ENCODE results near the gene ZDHHC5. TPM values are rescaled to one million over a fixed set of nuclear protein-coding genes. Genes with fewer than 3 reads are reported as not detected.

The ZDHHC5 gene
- polyA plus RNA-seq, 2 of the 4 experiments (the other 2 are of a cell fraction): 44.1 to 63.8 TPM

- Histone ChIP-seq H3K4me1 (peaks cover 14% of the 10 kb centered on the region), H3K4me3 (peak overlapping the region; percentile 88), H3K4me2 (peak overlapping the region; percentile 82), H3K27ac (peak overlapping the region; percentile 90 to 95), H3K9me3 (no peaks in the 10 kb centered on the region)
- POLR2A ChIA-PET: interaction anchor here (1.1 to 2.3 kb wide), 10 partner anchors 9 to 406 kb away, joined by 3 to 23 read pairs (median 8); partner anchors contain the start of genes BTBD18, CTNND1, MED19 and SSRP1
- 7% methylated on average over 10 of the region's 10 CpGs for WGBS (ENCODE audit: missing lambda C conversion rate)
- no peak for DNase-seq (ENCODE audit: low read depth in 1 of 2, low spot score in 1 of 2)
- FAIRE-seq: no peak
- TF ChIP-seq ZNF302 (CRISPR knock-in tag; IDR thresholded peaks at IDR 0.05) (no peak), RCOR1 (IDR thresholded peaks at IDR 0.05; ENCODE audit: low read depth, low read length) (no peak)
- CTCF ChIA-PET: interaction anchor here (0.6 to 2.9 kb wide), 4 partner anchors 9 to 59 kb away, joined by 3 to 24 read pairs (median 12); partner anchors contain the start of gene BTBD18
- ATAC-seq: no peak
Observed at GRCh38 chr11:57742087-57742452, 74.2 kb downstream of the ZDHHC5 start.

GRCh38 chr11:57744357-57744756 is 76.4 kb downstream of the ZDHHC5 start:
- no peak for ATAC-seq
- no peak for DNase-seq (ENCODE audit: low read depth in 1 of 2, low spot score in 1 of 2)
- ChIA-PET POLR2A (interaction anchor here (1.5 kb wide), 1 partner anchor 57 kb away, joined by 3 read pairs; no protein-coding TSS in a partner anchor), CTCF (interaction anchor here (0.7 to 10.0 kb wide), 6 partner anchors 11 to 781 kb away, joined by 3 to 231 read pairs (median 3); partner anchors contain the start of gene UBE2L6)
- no peaks in the 10 kb centered on the region for H3K9me3 ChIP-seq
- H3K27ac ChIP-seq: no peak overlapping the region
- no peak for TF ChIP-seq SMC3 (IDR thresholded peaks at IDR 0.05)
- TF ChIP-seq HOXB13 (CRISPR knock-in tag; IDR thresholded peaks at IDR 0.05; ENCODE audit: low read depth): no peak
- no peak for TF ChIP-seq JUN (IDR thresholded peaks at IDR 0.05)
- peaks cover 14% of the 10 kb centered on the region for H3K4me1 ChIP-seq
- no peak overlapping the region for H3K4me2 ChIP-seq
- FAIRE-seq: no peak
- 86% methylated on average over 2 of the region's 2 CpGs for WGBS (ENCODE audit: missing lambda C conversion rate)
- H3K4me3 ChIP-seq: no peak overlapping the region

GRCh38 chr11:57745206-57745605 is 77.3 kb downstream of the ZDHHC5 start:
- DNase-seq (ENCODE audit: low read depth in 1 of 2, low spot score in 1 of 2): no peak
- POLR2A ChIA-PET: no interaction called here
- FAIRE-seq: no peak

DNA sequence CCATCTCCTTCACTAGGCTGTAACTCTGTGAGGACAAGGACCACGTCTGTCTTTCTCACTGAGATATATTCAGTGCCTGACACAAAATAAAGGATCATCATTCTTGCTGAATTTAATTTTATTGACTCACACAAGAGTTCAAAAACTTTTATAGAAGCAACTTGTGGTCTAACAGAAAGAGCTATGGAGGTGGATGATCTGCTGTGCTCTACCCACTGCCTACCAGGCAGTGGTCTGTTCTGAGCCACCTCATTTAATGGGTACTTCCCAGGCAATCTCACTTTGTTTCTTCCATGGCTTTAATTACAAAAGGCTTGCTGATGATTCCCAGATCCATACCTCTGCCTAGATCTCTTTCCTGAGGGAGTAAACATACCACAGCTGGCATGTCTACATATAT is 79.0 kb downstream of the ZDHHC5 start:
- ATAC-seq (no peak), DNase-seq (ENCODE audit: low read depth in 1 of 2, low spot score in 1 of 2) (no peak), FAIRE-seq (no peak)
- WGBS (ENCODE audit: missing lambda C conversion rate): 94% methylated on average over 1 of the region's 1 CpG
- ChIA-PET POLR2A (interaction anchor here (0.9 to 1.7 kb wide), 2 partner anchors 14 to 54 kb away, joined by 3 to 8 read pairs; no protein-coding TSS in a partner anchor), CTCF (interaction anchor here (0.6 to 10.0 kb wide), 5 partner anchors 9 to 56 kb away, joined by 3 to 231 read pairs (median 3); no protein-coding TSS in a partner anchor)
- Histone ChIP-seq H3K4me1 (peaks cover 10% of the 10 kb centered on the region), H3K27ac (no peak overlapping the region), H3K4me3 (no peak overlapping the region), H3K4me2 (no peak overlapping the region), H3K9me3 (no peaks in the 10 kb centered on the region)
- TF ChIP-seq TP53 (CRISPR knock-in tag; IDR thresholded peaks at IDR 0.05) (no peak), RARB (CRISPR knock-in tag; IDR thresholded peaks at IDR 0.05) (no peak), ESRRA (IDR thresholded peaks at IDR 0.05; ENCODE audit: borderline replicate concordance, low read length) (no peak), PHF8 (IDR thresholded peaks at IDR 0.05; ENCODE audit: borderline replicate concordance, low read depth) (no peak), FOSL2 (IDR thresholded peaks at IDR 0.05) (no peak), FOSL2 (CRISPR knock-in tag; IDR thresholded peaks at IDR 0.05) (no peak), NPAS2 (CRISPR knock-in tag; IDR thresholded peaks at IDR 0.05; ENCODE audit: borderline replicate concordance) (no peak), MYC (IDR thresholded peaks at IDR 0.05; ENCODE audit: borderline replicate concordance, low read length) (no peak), FOXS1 (CRISPR knock-in tag; IDR thresholded peaks at IDR 0.05) (no peak), ZNF302 (CRISPR knock-in tag; IDR thresholded peaks at IDR 0.05) (no peak), HOXB5 (CRISPR knock-in tag; IDR thresholded peaks at IDR 0.05) (no peak), GATA3 (IDR thresholded peaks at IDR 0.05; ENCODE audit: borderline replicate concordance) (no peak), KDM5A (IDR thresholded peaks at IDR 0.05) (no peak), CEBPB (IDR thresholded peaks at IDR 0.05) (no peak), JUN (IDR thresholded peaks at IDR 0.05) (no peak), ZFP36 (IDR thresholded peaks at IDR 0.05; ENCODE audit: borderline replicate concordance, partially characterized antibody) (no peak), BHLHE40 (IDR thresholded peaks at IDR 0.05; ENCODE audit: low read depth, low read length) (no peak)
- TF ChIP-seq, protein P1, sequence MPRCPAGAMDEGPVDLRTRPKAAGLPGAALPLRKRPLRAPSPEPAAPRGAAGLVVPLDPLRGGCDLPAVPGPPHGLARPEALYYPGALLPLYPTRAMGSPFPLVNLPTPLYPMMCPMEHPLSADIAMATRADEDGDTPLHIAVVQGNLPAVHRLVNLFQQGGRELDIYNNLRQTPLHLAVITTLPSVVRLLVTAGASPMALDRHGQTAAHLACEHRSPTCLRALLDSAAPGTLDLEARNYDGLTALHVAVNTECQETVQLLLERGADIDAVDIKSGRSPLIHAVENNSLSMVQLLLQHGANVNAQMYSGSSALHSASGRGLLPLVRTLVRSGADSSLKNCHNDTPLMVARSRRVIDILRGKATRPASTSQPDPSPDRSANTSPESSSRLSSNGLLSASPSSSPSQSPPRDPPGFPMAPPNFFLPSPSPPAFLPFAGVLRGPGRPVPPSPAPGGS (IDR thresholded peaks at IDR 0.05): no peak

More at GRCh38 chr11:57745206-57745605, 77.3 kb downstream of the ZDHHC5 start:
- H3K4me2 ChIP-seq: no peak overlapping the region
- peaks cover 14% of the 10 kb centered on the region for H3K4me1 ChIP-seq
- WGBS (ENCODE audit: missing lambda C conversion rate): 96% methylated on average over 5 of the region's 5 CpGs
- CTCF ChIA-PET: interaction anchor here (0.7 to 10.0 kb wide), 4 partner anchors 12 to 780 kb away, joined by 3 to 231 read pairs (median 3); no protein-coding TSS in a partner anchor
- no peak overlapping the region for H3K4me3 ChIP-seq
- H3K27ac ChIP-seq: no peak overlapping the region
- TF ChIP-seq POLR2AphosphoS2 (conservative IDR thresholded peaks at IDR 0.05; ENCODE audit: low read length): no peak
- TF ChIP-seq JUN (IDR thresholded peaks at IDR 0.05): no peak
- no peak for TF ChIP-seq RFX5 (IDR thresholded peaks at IDR 0.05)
- no peak for TF ChIP-seq SMC3 (IDR thresholded peaks at IDR 0.05)
- no peak for TF ChIP-seq SREBF2 (IDR thresholded peaks at IDR 0.05)
- no peak for TF ChIP-seq FOSB (CRISPR knock-in tag; IDR thresholded peaks at IDR 0.05)
- H3K9me3 ChIP-seq: no peaks in the 10 kb centered on the region
- no peak for ATAC-seq
